Activated naive CD8-positive, alpha-beta T cell treated with anti-CD3 and anti-CD28 coated beads, Interleukin-2, amount 50 U/mL, for 24 hours (primary cell): ENCODE measurements around the gene CDH15.
"Not testable (repeated sequence)": the region's sequence is repeated elsewhere in the genome, so short reads cannot be mapped to it uniquely, and the experiment has no call there.

Experiments used
- ATAC-seq: fragments of 150-1000 bp; cut with Tn5 transposase; one replicate; pipeline ENCODE4 v1.10.0; 2021
- DNase-seq: peaks from one replicate; pipeline ENCODE4 v3.0.0; 2021
- H3K27ac Mint-ChIP-seq: one replicate; pipeline ENCODE4 v1.8.0; 2021; ENCODE audit warnings: mild to moderate bottlenecking, mixed read lengths
- H3K27me3 Mint-ChIP-seq: one replicate; pipeline ENCODE4 v1.8.0; 2021; ENCODE audit warnings: mixed read lengths
- H3K36me3 Mint-ChIP-seq: one replicate; pipeline ENCODE4 v1.8.0; 2021; ENCODE audit warnings: low read depth, mixed read lengths
- H3K4me1 Mint-ChIP-seq: one replicate; pipeline ENCODE4 v1.8.0; 2021; ENCODE audit warnings: mixed read lengths
- H3K4me3 Mint-ChIP-seq: one replicate; pipeline ENCODE4 v1.8.0; 2021; ENCODE audit warnings: mild to moderate bottlenecking, moderate library complexity, mixed read lengths
- H3K9me3 Mint-ChIP-seq: one replicate; pipeline ENCODE4 v1.8.0; 2021; ENCODE audit warnings: mixed read lengths

CDH15 gene

DNA sequence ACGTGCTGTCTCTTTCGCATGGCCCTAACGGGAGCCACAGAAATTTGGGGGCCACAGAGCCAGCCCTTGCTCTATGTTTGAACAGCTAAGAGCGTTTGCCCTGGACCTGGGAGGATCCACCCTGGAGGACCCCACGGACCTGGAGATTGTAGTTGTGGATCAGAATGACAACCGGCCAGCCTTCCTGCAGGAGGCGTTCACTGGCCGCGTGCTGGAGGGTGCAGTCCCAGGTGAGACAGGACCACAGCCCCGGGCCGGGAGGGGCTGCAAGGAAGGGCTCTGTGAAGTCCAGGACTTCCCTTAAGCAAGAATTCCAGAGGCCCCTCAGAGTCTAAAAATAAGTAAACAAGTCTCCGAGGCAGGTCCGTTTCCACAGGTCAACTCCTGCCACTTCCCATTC, 11.9 kb downstream of the CDH15 start:
- Mint-ChIP-seq H3K4me3 (no peak overlapping the region), H3K27ac (no peak overlapping the region), H3K9me3 (no peaks in the 10 kb centered on the region), H3K4me1 (no peaks in the 10 kb centered on the region), H3K27me3 (no peaks in the 10 kb centered on the region), H3K36me3 (no peaks in the 10 kb centered on the region)
- ATAC-seq: no peak
- DNase-seq: no peak

DNA sequence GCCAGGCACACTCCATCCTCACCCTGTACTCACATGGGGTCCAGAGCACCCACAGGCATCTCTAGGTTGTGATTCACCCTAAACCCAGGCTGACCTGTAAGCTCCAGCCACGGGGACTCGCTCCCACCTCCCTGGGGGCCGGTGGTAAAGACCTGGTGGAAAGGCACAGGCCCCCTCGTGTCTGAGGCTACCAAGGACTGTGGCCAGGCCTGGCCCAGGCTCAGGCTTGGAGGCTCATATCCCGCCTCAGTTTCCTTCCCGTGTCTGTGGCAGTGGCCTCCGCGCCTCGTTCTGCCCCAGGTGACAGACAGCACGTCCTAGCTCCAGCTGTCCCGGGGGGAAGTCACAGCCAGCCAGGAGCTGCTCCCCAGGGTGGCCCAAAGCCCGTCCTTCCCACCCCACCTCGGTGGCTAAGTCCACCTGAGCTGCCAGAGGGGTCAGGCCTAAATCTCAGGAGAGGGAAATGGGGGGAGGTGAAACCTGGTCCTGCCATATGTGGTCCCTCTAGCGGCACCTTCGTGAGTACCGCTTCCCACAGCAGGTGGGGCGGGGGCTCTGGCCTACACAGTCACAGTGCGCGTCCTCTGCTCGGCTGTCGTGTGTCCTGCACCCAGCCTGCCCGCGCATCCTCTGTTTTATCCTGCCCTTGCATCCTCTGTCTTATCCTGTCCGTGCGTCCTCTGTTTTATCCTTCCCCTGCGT, 12.6 kb downstream of the CDH15 start:
- H3K36me3 Mint-ChIP-seq: no peaks in the 10 kb centered on the region
- H3K9me3 Mint-ChIP-seq: no peaks in the 10 kb centered on the region
- no peaks in the 10 kb centered on the region for H3K27me3 Mint-ChIP-seq
- H3K4me1 Mint-ChIP-seq: no peaks in the 10 kb centered on the region
- no peak overlapping the region for H3K4me3 Mint-ChIP-seq
- H3K27ac Mint-ChIP-seq: no peak overlapping the region
- ATAC-seq: no peak
- no peak for DNase-seq

- no peaks in the 10 kb centered on the region for H3K27me3 Mint-ChIP-seq
- ATAC-seq (no peak), DNase-seq (no peak)
- no peaks in the 10 kb centered on the region for H3K4me1 Mint-ChIP-seq
- H3K36me3 Mint-ChIP-seq: no peaks in the 10 kb centered on the region
- H3K27ac Mint-ChIP-seq: no peak overlapping the region
- no peaks in the 10 kb centered on the region for H3K9me3 Mint-ChIP-seq
- no peak overlapping the region for H3K4me3 Mint-ChIP-seq
These were observed 13.1 kb downstream of the CDH15 start for GRCh38 chr16:89184677-89184932.

DNA sequence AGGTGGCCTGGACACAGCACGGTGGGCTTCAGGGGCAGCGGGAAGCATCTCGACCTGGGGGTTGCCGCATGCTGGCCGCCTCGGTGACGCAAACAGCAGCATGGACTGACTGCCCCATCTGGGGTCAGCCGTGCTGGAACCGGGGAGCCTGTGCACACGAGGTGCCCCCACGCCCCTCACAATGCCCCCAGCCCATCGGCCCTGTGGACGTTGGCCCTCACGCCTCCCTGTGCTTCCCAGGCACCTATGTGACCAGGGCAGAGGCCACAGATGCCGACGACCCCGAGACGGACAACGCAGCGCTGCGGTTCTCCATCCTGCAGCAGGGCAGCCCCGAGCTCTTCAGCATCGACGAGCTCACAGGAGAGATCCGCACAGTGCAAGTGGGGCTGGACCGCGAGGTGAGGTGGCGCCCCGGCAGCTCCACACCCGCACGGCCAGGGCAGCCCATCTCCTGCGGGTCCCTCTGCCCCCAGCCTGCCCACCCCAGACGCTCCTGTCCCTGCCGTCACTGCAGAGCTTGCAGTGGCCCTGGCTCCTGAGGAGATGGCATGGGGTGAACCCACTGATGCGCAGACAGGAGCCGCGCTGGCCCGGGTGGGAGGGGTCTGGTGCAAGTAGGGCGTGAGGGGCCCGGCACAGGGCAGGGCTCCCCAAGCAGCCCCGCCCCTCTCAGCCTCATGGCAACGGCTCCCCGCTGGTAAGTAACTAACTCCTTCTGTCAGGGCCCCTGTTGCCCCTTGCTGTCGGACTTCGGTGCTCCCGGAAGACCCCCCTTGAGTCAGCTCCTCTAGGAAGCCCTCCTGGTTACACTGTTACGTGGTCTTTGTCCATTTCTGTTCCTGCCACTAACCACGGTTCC, 13.6 kb downstream of the CDH15 start:
- Mint-ChIP-seq H3K27ac (no peak overlapping the region), H3K27me3 (no peaks in the 10 kb centered on the region)

GRCh38 chr16:89185887-89186592, 14.5 kb downstream of the CDH15 start:
- H3K9me3 Mint-ChIP-seq, H3K4me3 Mint-ChIP-seq, H3K36me3 Mint-ChIP-seq, H3K4me1 Mint-ChIP-seq, ATAC-seq, DNase-seq, H3K27me3 Mint-ChIP-seq, H3K27ac Mint-ChIP-seq: not testable (repeated sequence)

More for the DNA sequence above, 13.6 kb downstream of the CDH15 start:
- no peaks in the 10 kb centered on the region for H3K4me1 Mint-ChIP-seq
- ATAC-seq (peak; percentile 5), DNase-seq (no peak)
- H3K4me3 Mint-ChIP-seq: no peak overlapping the region
- H3K9me3 Mint-ChIP-seq: no peaks in the 10 kb centered on the region
- H3K36me3 Mint-ChIP-seq: no peaks in the 10 kb centered on the region

GRCh38 chr16:89186593-89187031, 15.1 kb downstream of the CDH15 start:
- not testable (repeated sequence) for ATAC-seq, H3K4me3 Mint-ChIP-seq, H3K9me3 Mint-ChIP-seq, DNase-seq, H3K27ac Mint-ChIP-seq, H3K4me1 Mint-ChIP-seq, H3K36me3 Mint-ChIP-seq, H3K27me3 Mint-ChIP-seq

DNA sequence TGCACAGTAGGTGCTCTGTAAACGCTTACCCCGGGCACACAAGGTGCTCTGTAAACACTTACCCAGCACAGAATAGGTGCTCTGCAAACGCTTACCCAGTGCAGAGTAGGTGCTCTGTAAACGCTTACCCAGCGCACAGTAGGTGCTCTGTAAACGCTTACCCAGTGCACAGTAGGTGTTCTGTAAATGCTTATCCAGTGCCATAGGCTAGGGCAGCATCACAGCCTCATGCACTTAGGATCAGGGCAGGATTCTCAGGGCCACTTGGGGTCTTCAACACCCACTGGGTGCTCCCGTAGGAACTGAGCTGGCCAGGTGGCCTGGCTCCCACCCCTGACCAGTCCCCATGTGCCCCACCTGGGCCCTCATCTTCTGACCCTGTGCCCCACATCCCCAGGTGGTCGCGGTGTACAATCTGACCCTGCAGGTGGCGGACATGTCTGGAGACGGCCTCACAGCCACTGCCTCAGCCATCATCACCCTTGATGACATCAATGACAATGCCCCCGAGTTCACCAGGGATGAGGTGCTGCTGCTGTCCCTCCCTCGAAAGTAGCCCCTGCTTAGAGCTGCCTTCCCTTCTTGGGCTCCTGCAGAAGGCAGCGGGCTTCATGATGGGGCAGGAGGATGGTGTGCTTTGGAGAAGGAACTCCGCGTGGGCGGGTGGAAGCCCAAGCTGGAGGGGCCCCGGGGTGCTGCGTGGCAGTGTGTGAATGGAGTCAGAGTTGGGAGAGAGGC, 15.7 kb downstream of the CDH15 start:
- Mint-ChIP-seq H3K9me3 (no peaks in the 10 kb centered on the region), H3K36me3 (no peaks in the 10 kb centered on the region), H3K27me3 (no peaks in the 10 kb centered on the region), H3K4me3 (no peak overlapping the region), H3K4me1 (no peaks in the 10 kb centered on the region), H3K27ac (no peak overlapping the region)
- DNase-seq: peak; percentile 49
- peak; percentile 57 for ATAC-seq

DNA sequence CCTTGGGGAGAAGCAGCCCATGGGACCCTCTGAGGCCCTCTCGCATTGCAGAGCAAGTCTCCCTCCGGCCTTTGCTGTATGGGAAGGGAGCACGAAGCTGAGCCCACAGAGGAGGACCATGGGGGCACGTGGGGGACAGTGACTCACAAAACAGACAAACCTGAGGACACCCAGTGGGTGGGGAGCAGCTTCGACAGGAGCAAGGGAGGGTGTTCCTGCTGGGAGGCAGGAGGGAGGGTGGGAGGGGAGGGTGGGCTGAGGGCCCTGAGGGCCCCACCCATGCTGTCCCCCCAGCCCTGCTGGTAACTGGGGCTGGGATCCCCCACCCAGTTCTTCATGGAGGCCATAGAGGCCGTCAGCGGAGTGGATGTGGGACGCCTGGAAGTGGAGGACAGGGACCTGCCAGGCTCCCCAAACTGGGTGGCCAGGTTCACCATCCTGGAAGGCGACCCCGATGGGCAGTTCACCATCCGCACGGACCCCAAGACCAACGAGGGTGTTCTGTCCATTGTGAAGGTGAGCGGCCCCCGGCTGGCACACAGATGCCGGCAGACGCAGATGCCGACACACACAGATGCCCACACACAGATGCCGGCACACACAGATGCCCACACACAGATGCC, 16.3 kb downstream of the CDH15 start:
- Mint-ChIP-seq H3K27ac (no peak overlapping the region), H3K4me1 (no peaks in the 10 kb centered on the region), H3K27me3 (no peaks in the 10 kb centered on the region), H3K9me3 (no peaks in the 10 kb centered on the region), H3K36me3 (no peaks in the 10 kb centered on the region), H3K4me3 (no peak overlapping the region)
- ATAC-seq (no peak), DNase-seq (no peak)

DNA sequence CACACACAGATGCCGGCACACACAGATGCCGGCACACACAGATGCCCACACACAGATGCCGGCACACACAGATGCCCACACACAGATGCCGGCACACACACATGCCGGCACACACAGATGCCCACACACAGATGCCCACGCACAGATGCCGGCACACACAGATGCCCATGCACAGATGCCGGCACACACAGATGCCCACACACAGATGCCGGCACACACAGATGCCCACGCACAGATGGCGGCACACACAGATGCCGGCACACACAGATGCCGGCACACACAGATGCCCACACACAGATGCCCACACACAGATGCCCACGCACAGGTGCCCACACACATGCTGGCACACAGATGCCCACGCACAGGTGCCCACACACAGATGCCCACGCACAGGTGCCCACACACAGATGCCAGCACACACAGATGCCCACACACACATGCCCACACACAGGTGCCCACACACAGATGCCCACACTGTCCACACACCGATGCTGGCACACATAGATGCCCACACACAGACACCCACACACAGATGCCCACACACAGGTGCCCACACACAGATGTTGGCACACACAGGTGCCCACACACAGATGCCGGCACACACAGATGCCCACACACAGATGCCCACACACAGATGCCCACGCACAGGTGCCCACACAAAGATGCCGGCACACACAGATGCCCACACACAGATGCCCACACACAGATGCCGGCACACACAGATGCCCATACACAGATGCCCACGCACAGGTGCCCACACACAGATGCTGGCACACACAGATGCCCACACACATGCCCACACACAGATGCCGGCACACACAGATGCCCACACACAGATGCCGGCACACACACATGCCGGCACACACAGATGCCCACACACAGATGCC, 17.2 kb downstream of the CDH15 start:
- not testable (repeated sequence) for DNase-seq, H3K4me1 Mint-ChIP-seq, H3K4me3 Mint-ChIP-seq

DNA sequence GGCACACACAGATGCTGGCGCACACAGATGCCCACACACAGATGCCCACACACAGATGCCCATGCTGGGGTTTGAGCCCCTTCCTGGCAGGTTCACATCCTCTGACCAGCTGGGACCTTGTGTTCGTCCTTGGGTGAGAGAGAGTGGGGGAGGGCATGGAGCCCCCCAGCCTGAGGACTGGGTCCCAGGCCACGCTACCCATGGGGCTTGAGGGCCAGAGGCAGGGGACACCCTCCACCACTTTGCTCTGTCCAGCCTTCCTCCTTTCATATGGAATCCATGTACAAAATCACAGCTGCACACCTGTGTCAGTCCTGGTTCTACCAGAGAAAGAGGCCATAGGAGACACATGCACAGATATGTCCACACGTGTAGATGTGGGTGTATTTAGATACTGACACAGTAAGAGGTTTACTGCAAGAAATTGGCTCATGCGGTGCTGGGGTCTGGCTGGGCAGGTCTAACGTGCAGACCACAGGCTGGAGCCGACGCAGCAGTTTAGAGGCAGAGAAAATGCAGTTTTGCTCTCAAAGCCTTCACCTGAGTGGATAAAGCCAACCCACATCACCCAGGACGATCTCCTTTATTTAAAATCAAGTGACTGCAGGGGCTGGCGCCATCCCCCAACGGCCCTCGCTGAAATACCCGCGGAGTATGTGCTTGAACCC, 17.9 kb downstream of the CDH15 start:
- Mint-ChIP-seq H3K9me3 (no peaks in the 10 kb centered on the region), H3K27ac (no peak overlapping the region), H3K36me3 (no peaks in the 10 kb centered on the region), H3K4me1 (no peaks in the 10 kb centered on the region), H3K27me3 (no peaks in the 10 kb centered on the region), H3K4me3 (no peak overlapping the region)
- ATAC-seq: no peak
- no peak for DNase-seq

More for the DNA sequence above, 17.2 kb downstream of the CDH15 start:
- H3K27me3 Mint-ChIP-seq, ATAC-seq, H3K27ac Mint-ChIP-seq, H3K36me3 Mint-ChIP-seq, H3K9me3 Mint-ChIP-seq: not testable (repeated sequence)

DNA sequence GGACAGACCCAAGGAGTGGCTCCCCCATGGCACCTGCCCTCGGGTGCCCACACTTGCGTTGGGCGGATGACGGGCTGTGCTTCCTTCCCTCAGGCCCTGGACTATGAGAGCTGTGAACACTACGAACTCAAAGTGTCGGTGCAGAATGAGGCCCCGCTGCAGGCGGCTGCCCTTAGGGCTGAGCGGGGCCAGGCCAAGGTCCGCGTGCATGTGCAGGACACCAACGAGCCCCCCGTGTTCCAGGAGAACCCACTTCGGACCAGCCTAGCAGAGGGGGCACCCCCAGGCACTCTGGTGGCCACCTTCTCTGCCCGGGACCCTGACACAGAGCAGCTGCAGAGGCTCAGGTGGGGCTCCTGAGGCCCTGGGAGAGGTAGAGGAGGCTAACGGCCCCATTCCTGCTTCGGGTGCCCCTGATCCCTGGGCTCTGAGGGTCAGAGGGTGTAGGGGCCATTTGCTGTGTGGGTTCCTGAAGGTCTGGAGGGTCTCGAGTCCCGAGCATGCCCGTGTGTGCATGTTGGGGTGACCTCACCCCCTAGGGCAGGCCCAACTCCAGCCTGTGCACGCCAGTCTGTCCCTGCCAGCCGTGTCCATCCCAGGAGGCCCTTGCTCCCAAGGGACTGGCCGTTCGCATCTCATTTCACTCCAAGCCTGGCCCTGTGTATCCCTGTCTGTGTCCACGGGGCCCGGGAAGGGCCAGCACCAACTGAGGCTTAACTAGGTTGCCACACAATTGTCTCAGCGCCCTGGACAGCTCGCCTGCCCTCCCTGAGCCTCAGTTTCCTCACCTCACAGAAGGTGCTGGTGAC, 18.8 kb downstream of the CDH15 start:
- DNase-seq (no peak), ATAC-seq (no peak)
- no peaks in the 10 kb centered on the region for H3K9me3 Mint-ChIP-seq
- no peaks in the 10 kb centered on the region for H3K36me3 Mint-ChIP-seq
- no peak overlapping the region for H3K4me3 Mint-ChIP-seq
- no peaks in the 10 kb centered on the region for H3K27me3 Mint-ChIP-seq
- H3K4me1 Mint-ChIP-seq: no peaks in the 10 kb centered on the region
- no peak overlapping the region for H3K27ac Mint-ChIP-seq

- H3K9me3 Mint-ChIP-seq: no peaks in the 10 kb centered on the region
- DNase-seq (no peak), ATAC-seq (no peak)
- no peak overlapping the region for H3K4me3 Mint-ChIP-seq
- no peaks in the 10 kb centered on the region for H3K27me3 Mint-ChIP-seq
- no peaks in the 10 kb centered on the region for H3K36me3 Mint-ChIP-seq
- no peaks in the 10 kb centered on the region for H3K4me1 Mint-ChIP-seq
- H3K27ac Mint-ChIP-seq: no peak overlapping the region
These were observed 19.7 kb downstream of the CDH15 start for GRCh38 chr16:89191033-89191900.
